DND-41 (cell line): ENCODE results near the gene EEFSEC.

Experiments
- ATAC-seq: fragments of 200-7000 bp; cut with Tn5 transposase; 3 replicates; pipeline ENCODE4 v1.9.1; 2021; ENCODE audit warnings: low read depth; ENCODE audit not compliant: insufficient read depth
- DNase-seq: peaks from one replicate; pipeline ENCODE4 v3.0.0-alpha.2; 2020
- H2AFZ ChIP-seq: 2 replicates; pipeline ENCODE4 v1.6.0; 2012; ENCODE audit warnings: low read depth, low read length
- H3K27ac ChIP-seq: 2 replicates; pipeline ENCODE4 v1.5.1; 2012; ENCODE audit warnings: low read length, inconsistent platforms
- H3K27me3 ChIP-seq: fragments of 200-600 bp; sonication (generic); 2 replicates; pipeline ENCODE4 v1.6.0; 2012; ENCODE audit warnings: low read length, mild to moderate bottlenecking, inconsistent platforms; ENCODE audit not compliant: insufficient read depth, poor library complexity
- H3K36me3 ChIP-seq: 2 replicates; pipeline ENCODE4 v1.5.1; 2012; ENCODE audit warnings: low read length, inconsistent platforms; ENCODE audit not compliant: insufficient read depth
- H3K4me1 ChIP-seq: 2 replicates; pipeline ENCODE4 v1.5.1; 2012; ENCODE audit warnings: mild to moderate bottlenecking, low read length; ENCODE audit not compliant: insufficient read depth
- H3K4me2 ChIP-seq: 2 replicates; pipeline ENCODE4 v1.6.0; 2012; ENCODE audit warnings: mild to moderate bottlenecking, moderate library complexity, low read length, inconsistent platforms; ENCODE audit not compliant: insufficient read depth
- H3K4me3 ChIP-seq, 2 experiments: fragments of 200-600 bp in 1 of 2; shearing (Covaris generic) in 1 of 2; 2 replicates each; pipeline ENCODE4 v1.5.1; 2012 to 2016; ENCODE audit warnings: inconsistent platforms in 2 of 2, low read length in 2 of 2, mild to moderate bottlenecking in 2 of 2, low read depth in 1 of 2, moderate library complexity in 1 of 2
- H3K79me2 ChIP-seq: 2 replicates; pipeline ENCODE4 v1.6.0; 2012; ENCODE audit warnings: low read length, inconsistent platforms; ENCODE audit not compliant: insufficient read depth
- H3K9ac ChIP-seq: 2 replicates; pipeline ENCODE4 v1.6.0; 2012; ENCODE audit warnings: low read depth, mild to moderate bottlenecking, inconsistent platforms, low read length, moderate library complexity
- H3K9me3 ChIP-seq: 2 replicates; pipeline ENCODE4 v1.5.1; 2012; ENCODE audit warnings: low read length, moderate library complexity, mild to moderate bottlenecking, inconsistent platforms; ENCODE audit not compliant: insufficient read depth, severe bottlenecking
- H4K20me1 ChIP-seq: 2 replicates; pipeline ENCODE4 v1.6.0; 2012; ENCODE audit warnings: low read length; ENCODE audit not compliant: insufficient read depth
- CTCF ChIP-seq: IDR thresholded peaks from 2 replicates; pipeline ENCODE4 v1.5.1; 2012; ENCODE audit warnings: borderline replicate concordance, low read length, moderate library complexity, mild to moderate bottlenecking; ENCODE audit not compliant: poor library complexity, severe bottlenecking; ENCODE audit errors: extremely low read depth
- EZH2 ChIP-seq: IDR thresholded peaks from 3 replicates; pipeline ENCODE4 v1.6.1; 2012; ENCODE audit warnings: borderline replicate concordance, low read depth, mild to moderate bottlenecking, moderate library complexity, low read length, inconsistent platforms; ENCODE audit not compliant: severe bottlenecking

Gene EEFSEC

DNA sequence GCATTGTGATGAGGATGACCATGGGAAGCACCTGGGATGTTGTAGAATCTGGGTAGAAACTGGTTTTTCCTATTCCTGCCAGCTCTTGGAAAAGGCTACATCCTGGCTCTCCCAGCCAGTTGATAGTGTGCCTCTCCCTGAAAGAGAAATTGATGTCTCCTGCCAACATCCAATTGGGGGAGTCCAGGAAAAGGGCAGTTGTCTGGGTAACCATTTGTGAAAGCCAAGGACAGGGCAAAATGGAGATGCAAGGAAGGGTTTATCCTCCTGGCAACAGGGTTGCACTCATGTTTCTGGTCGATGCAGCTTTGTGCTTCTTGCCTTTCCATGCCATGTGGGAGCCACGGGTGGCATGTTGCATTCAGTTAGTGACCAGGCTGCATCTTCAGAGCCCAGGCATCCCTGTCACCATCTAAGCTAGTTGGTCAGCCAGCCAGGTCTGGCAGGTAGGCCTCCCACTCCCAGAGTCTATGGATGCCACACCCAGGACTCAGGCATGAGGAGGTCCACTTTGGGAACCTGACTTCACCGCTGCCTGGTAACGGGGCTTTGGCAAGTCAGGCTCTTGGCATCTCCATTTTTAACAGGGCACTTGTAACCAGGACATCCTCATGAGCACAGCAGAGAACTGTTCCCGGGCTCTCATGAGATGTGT lies 159.9 kb downstream of the EEFSEC start:
- no peaks in the 10 kb centered on the region for H3K27me3 ChIP-seq
- peaks cover 49% of the 10 kb centered on the region for H3K4me1 ChIP-seq
- ATAC-seq (no peak), DNase-seq (no peak)
- H3K4me2 ChIP-seq = no peak overlapping the region
- peaks cover 3% of the 10 kb centered on the region; the same call in 1 of the 2 replicates for H3K36me3 ChIP-seq
- no peak overlapping the region for H3K4me3 ChIP-seq
- H2AFZ ChIP-seq = no peak overlapping the region
- no peak for TF ChIP-seq EZH2
- no peak for TF ChIP-seq CTCF
- H3K9me3 ChIP-seq = no peaks in the 10 kb centered on the region
- no peaks in the 10 kb centered on the region for H3K79me2 ChIP-seq
- H3K27ac ChIP-seq = peak overlapping the region; percentile 30; the same call in 1 of the 2 replicates
- no peak overlapping the region for H3K9ac ChIP-seq
- peaks cover 16% of the 10 kb centered on the region for H4K20me1 ChIP-seq

DNA sequence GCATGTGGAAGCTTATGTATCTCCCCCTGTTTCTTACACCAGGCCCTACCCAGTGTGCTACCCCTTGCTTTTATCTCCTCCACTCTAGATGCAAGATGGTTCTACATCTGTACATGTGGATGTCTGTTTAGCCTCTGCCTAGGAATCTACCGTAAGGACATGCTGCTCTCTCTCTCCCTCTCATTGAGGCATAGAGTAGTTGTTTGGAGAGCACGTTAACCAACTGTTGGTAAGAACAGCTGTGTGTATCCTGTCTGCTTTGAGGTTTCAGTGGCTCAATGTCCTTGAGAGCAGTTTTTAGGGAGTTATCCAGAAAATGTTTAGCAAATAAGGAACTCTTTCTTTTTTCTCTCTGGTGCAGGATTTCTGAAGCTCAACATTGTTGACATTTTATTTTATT lies 160.7 kb downstream of the EEFSEC start:
- no peaks in the 10 kb centered on the region for H3K9me3 ChIP-seq
- ATAC-seq (no peak), DNase-seq (no peak)
- no peak overlapping the region for H3K4me3 ChIP-seq
- H3K27ac ChIP-seq = peak overlapping the region; percentile 41; the same call in 1 of the 2 replicates
- H3K9ac ChIP-seq = no peak overlapping the region
- no peaks in the 10 kb centered on the region for H3K79me2 ChIP-seq
- H3K4me1 ChIP-seq = peaks cover 50% of the 10 kb centered on the region
- no peak overlapping the region for H3K4me2 ChIP-seq
- TF ChIP-seq CTCF (no peak), EZH2 (no peak)
- no peak overlapping the region for H2AFZ ChIP-seq
- H3K36me3 ChIP-seq = peaks cover 2% of the 10 kb centered on the region
- peaks cover 15% of the 10 kb centered on the region for H4K20me1 ChIP-seq
- no peaks in the 10 kb centered on the region for H3K27me3 ChIP-seq

GRCh38 chr3:128315313-128315712 lies 162.0 kb downstream of the EEFSEC start:
- Histone ChIP-seq H3K36me3 (peaks cover 5% of the 10 kb centered on the region; the same call in 1 of the 2 replicates), H3K9me3 (no peaks in the 10 kb centered on the region), H3K27me3 (no peaks in the 10 kb centered on the region), H3K4me2 (no peak overlapping the region), H3K4me1 (peaks cover 50% of the 10 kb centered on the region), H3K9ac (no peak overlapping the region), H3K4me3 (no peak overlapping the region), H2AFZ (no peak overlapping the region), H3K27ac (no peak overlapping the region; the same call in 1 of the 2 replicates), H3K79me2 (no peaks in the 10 kb centered on the region), H4K20me1 (peaks cover 15% of the 10 kb centered on the region)
- no peak for ATAC-seq
- no peak for DNase-seq
- TF ChIP-seq CTCF (no peak), EZH2 (no peak)
